NCI-H146 treated with DMSO at 0.1 percent for 48 hours (cell line): ENCODE measurements around the gene DPP6.
"Not testable (repeated sequence)": the region's sequence is repeated elsewhere in the genome, so short reads cannot be mapped to it uniquely, and the experiment has no call there.

ENCODE experiments used
- DNase-seq: peaks from one replicate; lab custom pipeline; 2025; ENCODE audit not compliant: unreplicated experiment; lab: John Stamatoyannopoulos, UW

The DPP6 gene

GRCh38 chr7:154914996-154915380 lies 862.8 kb downstream of the DPP6 start:
- no peak for DNase-seq

GRCh38 chr7:154915600-154915999 lies 863.4 kb downstream of the DPP6 start:
- DNase-seq = no peak

GRCh38 chr7:154916381-154916780 lies 864.2 kb downstream of the DPP6 start:
- DNase-seq = no peak

- DNase-seq = peak; percentile 56
Observed at GRCh38 chr7:154916856-154917807, 864.9 kb downstream of the DPP6 start.

GRCh38 chr7:154917808-154918160 lies 865.6 kb downstream of the DPP6 start:
- no peak for DNase-seq

- DNase-seq = no peak
Observed at GRCh38 chr7:154918266-154918665, 866.1 kb downstream of the DPP6 start.

GRCh38 chr7:154918741-154919140 lies 866.5 kb downstream of the DPP6 start:
- no peak for DNase-seq

- no peak for DNase-seq
Observed at GRCh38 chr7:154919344-154920225, 867.4 kb downstream of the DPP6 start.

- DNase-seq = not testable (repeated sequence)
Observed at GRCh38 chr7:154922472-154922871, 870.3 kb downstream of the DPP6 start.

GRCh38 chr7:154927624-154928125 lies 875.5 kb downstream of the DPP6 start:
- peak; percentile 78 for DNase-seq

- peak; percentile 39 for DNase-seq
Observed at GRCh38 chr7:154928136-154929005, 876.2 kb downstream of the DPP6 start.

GRCh38 chr7:154929006-154929726 lies 877.0 kb downstream of the DPP6 start:
- no peak for DNase-seq

GRCh38 chr7:154931906-154932305 lies 879.7 kb downstream of the DPP6 start:
- DNase-seq = no peak

GRCh38 chr7:154934353-154934952 lies 882.3 kb downstream of the DPP6 start:
- DNase-seq = not testable (repeated sequence)

- DNase-seq = no peak
Observed at GRCh38 chr7:154937837-154938236, 885.6 kb downstream of the DPP6 start.

- DNase-seq = no peak
Observed at GRCh38 chr7:154942691-154943090, 890.5 kb downstream of the DPP6 start.
